Measurements from ENCODE around the gene LRRC8A.

- no peak for TF ChIP-seq CTCF (IDR thresholded peaks at IDR 0.05; ENCODE audit: poor library complexity, severe bottlenecking)
- TF ChIP-seq EP300 (conservative IDR thresholded peaks at IDR 0.05; ENCODE audit: poor library complexity, severe bottlenecking), result no peak
- TF ChIP-seq RAD21 (conservative IDR thresholded peaks at IDR 0.05), result no peak
- TF ChIP-seq TAF1 (IDR thresholded peaks at IDR 0.05; ENCODE audit: low read depth), result no peak
- TF ChIP-seq POLR2AphosphoS5 (IDR thresholded peaks at IDR 0.05), result no peak
- no peak for TF ChIP-seq REST (IDR thresholded peaks at IDR 0.05; ENCODE audit: borderline replicate concordance)
- TF ChIP-seq SMC3 (conservative IDR thresholded peaks at IDR 0.05; ENCODE audit: poor library complexity), result no peak
These were observed 41.6 kb downstream of the LRRC8A start for GRCh38 chr9:128923493-128923883.

Measured in neural cell (in vitro differentiated cells).